HG02642 (cell line): ENCODE results near the gene YRDC.
"Not testable (repeated sequence)": the region's sequence is repeated elsewhere in the genome, so short reads cannot be mapped to it uniquely, and the experiment has no call there.

ENCODE experiments used
- ATAC-seq: cut with Tn5 transposase; IDR thresholded peaks from one replicate; pipeline ENCODE4 v1.9.1; 2021; ENCODE audit warnings: mild to moderate bottlenecking; ENCODE audit not compliant: unreplicated experiment, poor library complexity

YRDC gene

DNA sequence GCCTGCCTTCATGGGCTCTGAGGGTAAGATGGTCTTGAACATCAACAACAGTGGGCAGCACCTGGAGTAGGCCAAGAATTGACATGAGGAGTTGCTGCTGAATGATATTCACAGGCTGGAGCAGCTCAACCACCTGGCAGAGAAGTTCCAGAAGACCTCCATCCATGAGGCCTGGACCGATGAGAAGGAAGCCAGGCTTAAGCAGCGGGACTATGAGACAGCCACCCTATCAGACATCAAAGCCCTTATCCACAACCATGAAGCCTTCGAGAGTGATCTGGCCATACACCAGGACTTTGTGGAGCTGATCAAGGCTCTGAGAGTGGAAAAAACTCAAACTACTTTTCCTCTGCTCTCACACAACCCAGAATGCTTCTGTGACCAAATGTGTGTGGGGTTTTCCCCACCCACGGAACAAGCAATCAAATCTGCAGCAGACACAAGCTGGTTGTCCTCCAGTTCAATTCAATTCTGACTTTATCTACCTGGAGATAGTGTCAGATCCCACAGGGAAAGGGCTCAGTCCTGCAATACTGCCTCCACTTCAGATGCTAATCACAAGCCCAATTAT, 31.0 kb downstream of the YRDC start:
- ATAC-seq: no peak

DNA sequence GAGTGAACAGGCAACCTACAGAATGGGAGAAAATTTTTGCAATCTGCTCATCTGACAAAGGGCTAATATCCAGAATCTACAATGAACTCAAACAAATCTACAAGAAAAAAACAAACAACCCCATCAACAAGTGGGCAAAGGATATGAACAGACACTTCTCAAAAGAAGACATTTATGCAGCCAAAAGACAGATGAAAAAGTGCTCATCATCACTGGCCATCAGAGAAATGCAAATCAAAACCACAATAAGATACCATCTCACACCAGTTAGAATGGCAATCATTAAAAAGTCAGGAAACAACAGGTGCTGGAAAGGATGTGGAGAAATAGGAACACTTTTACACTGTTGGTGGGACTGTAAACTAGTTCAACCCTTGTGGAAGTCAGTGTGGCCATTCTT, 36.6 kb downstream of the YRDC start:
- not testable (repeated sequence) for ATAC-seq

DNA sequence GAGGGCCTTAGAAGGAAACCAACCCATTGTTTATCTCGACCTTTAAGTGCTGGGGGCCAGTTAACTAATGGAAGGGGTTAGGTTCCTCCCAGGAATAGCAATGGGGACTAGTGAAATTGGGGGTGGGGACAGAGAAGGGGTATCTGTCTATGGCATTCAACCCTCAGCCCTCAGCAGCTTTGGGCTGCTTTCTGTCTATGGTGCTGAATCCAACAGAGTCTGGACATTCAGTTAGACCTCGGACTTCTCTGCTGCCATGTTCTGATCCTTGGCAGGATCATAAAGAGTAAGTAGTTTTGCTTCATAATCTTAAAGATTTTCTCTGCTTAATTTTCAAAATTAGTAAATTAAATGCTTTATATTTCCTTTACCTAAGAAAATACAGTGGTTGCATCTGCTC, 40.5 kb downstream of the YRDC start:
- ATAC-seq: no peak

DNA sequence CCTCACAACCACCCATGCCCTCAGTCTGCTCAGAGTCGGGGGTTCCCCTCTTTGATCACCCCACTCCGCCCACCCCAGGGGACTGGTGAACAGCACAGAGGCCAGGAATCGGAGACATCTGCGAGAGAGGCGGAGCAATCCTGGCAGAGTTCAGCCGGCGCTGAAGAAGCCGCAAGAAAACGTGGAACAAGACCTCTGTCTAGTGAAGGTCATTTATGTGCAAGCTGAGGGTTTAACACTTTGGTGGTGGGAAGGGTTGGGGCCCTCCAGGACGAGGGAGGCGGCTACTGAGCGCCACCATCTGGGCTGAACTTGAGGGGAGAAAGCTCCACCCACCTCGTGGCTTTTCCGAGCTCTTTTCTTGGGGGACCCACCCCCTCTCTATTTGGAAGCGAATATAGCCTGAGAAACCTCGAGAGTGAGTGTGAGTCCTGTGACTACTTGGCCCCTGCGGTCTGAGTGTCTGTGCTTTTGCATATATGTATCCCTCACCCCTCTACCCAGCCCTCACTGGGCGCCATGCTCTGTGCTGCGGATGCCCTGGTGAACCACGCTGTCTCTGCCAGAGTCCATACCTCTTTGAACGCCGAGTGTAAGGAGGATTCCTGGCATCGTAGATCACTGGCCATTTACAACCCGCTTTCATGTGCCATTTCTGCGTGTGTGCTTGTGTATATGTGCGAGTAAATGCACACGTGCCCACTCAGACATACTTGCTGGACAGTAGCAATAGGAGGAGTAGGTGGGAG, 41.9 kb downstream of the YRDC start:
- no peak for ATAC-seq

DNA sequence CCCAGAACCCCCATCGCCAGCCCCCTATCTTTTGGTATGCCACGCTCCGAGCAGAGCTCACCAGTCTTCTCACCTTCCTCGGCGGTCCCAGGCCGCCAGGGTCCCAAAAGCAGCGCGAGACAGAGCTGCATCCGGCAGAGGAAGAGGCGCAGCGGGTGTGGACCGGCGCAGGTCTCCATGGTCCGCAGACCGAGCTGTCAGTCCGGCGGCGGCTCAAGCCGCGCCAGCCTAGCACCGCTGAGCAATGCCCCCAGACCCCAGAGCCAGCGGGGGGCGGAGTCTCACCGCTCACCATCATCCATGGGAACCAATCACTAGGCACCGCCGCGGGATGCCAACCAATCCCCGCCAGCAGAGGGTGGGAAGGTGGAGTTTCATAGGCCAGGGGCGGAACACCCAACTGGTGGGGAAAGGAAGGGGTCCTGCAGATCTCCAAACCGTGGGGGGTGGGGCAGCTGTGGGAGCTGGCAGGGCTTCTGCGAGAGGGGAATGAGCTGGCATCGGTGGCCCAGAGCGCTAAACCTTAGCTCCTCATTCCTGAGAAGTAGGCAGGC, 43.0 kb downstream of the YRDC start, which contains the start of gene EPHA10:
EPHA10 (minus strand) TSS at position 233 of the 554 bp plus-strand sequence; CDS start at position 179, 54 bp downstream.
- ATAC-seq: no peak

DNA sequence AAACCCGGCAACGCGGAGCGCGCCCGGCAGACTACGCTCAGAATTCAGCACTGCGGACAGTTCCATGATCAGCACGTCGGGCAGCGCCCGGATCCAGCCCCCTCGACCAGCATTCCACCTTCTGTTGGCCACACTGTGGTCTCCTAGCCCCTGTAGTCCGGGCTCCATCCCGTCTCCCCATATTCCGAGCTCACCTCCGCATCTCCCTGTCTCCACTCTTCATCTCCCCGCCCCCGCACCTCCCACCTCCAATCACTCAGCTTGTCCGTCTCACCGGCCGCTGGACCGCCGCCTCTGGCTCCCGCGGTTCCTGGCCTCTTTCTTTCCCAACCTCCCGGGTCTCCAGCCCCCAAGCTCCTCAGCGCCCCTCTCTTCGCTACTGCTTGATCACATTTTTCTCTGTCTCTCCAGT, 43.6 kb downstream of the YRDC start:
- ATAC-seq: no peak

DNA sequence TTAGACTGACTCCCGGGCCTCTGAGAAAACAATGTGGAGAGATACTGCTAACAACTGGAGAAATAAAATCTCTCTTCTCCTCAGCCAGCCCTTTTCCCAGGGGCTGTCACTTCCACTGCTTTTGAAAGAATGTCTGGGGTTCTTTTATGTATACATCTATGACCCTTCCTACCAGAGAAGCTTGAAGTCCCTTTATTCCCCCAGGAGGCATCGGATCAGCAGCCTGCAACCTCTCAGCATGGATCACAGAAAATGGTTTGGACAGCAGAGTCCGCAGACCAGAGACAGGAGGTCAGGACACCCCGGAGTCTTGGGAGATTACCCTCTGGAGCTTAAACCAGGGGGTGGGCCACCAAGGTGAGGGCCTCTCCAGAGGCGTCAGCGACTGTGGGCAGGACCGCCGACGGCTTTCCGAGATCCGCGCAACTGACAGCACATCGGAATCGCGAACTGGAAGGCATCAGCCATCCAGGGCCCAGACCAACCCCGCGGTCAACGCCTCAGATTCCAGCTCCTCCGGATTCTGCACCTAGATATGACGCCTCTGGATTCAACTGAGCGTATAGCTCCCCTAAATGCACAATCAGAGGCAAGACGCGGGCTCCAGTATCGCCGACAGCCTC, 44.1 kb downstream of the YRDC start:
- no peak for ATAC-seq

DNA sequence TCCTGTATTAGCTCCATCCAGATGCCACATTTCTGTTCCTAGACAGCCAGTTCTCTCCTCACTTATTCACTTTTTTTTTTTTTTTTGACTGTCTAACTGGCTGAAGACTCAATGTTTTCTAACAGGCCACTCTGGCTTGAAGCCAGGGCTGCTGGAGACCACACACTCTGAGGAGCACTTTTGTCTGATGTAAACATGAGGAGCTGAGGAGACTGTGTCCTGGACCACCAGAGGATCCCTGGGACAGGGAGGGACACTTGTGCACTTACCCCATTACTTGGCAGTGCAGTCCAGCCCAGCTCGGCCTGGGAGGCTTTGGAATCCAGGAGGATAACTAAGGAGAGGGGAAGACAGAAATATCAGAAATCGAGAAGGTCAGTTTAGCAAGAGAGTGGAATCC, 45.5 kb downstream of the YRDC start:
- ATAC-seq: no peak

DNA sequence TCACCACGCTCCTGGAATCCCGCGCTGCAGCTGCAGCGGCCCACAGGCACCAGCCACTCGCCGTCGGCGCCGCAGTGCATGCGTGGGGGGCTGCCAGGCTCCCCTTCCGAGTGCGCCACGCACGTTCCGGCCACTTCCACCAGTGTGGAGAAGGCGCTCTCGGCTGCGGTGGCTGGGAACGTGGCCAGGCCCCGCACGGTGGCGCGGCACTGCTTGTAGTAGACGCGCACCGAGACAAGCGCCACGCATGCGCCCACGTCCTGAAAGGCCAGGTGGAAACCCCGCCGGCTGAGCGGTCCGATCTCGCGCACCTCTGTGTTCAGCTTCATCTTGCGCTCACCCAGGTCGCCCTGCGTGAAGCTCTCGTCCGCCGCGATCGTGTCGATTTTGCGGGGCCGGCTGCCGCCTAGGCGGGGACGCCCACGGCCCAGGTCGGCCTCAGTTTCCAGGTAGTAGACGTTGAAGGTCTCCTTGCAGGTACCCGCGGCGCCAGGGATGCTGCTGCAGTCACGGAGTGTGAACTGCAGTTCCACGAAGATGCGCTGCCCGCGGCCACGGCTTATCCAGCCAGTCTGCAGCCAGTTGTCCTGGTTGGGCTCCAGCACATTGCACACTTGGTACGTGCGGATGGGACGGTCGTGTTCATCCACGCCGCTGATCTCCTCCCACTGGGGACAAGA, 46.5 kb downstream of the YRDC start:
- ATAC-seq: no peak

DNA sequence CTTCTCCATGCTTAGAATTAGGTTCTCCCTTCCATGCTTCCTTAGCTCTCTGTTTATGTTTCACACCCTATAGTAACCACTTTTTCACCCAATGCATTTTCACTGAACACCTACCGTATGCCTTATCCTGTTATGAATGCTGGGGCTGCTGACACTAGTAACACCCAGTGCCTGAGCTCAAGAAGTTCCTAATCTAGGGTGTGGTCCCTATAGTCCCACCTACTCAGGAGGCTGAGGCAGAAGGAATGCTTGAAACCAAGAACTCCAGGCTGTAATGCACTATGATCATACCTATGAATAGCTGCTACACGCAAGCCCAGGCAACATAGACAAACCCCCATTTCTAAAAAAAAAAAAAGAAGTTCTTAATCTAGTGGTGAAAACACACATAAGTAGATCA, 48.6 kb downstream of the YRDC start:
- ATAC-seq: no peak

DNA sequence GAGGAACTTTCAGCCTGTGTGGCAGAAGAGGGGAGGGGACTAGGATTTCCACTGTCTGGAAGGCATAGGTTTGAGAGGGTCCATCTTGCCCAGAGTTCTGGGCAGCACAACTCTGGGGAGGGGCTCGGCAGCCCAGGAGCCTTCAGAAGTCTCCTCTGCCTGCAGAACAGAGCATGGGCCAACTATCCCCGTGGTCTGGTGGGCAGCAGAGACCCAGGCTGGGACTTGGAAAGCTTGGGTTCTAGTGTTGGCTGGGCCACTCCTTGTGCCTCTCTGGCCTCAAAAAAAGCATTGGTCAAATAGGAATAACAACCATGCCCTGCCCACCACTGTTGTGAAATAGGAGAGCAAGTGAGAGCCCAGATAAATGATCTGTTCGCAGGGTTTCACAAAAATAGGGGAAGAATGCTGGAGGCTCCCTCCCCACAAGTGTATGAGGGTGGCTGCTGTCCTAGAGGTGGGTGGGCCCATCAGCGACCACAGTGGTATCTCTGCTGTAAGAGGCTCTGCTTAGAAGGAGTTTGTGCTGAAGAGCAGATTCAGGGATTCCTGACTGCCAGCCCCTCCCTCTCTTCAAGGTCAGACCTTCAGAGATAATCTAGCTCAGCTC, 52.0 kb downstream of the YRDC start:
- no peak for ATAC-seq

DNA sequence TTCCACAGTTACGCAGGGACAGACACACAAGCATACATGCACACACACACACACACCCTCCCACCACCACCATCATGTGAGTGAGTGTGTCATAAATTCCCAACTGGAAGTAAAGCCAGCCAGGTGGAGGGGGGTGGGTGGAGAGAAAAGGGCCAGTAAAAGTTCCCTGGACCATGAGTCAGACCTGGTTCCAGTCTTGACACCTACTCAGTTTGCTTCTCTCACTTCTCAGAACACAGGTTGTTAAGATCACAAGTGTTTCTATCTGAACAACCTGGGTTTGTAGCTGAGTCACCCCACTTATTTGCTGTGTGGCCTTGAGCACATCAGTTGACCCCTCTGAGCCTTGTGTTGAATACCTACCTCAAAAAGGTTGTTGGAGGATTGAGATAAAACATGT, 52.7 kb downstream of the YRDC start:
- no peak for ATAC-seq

DNA sequence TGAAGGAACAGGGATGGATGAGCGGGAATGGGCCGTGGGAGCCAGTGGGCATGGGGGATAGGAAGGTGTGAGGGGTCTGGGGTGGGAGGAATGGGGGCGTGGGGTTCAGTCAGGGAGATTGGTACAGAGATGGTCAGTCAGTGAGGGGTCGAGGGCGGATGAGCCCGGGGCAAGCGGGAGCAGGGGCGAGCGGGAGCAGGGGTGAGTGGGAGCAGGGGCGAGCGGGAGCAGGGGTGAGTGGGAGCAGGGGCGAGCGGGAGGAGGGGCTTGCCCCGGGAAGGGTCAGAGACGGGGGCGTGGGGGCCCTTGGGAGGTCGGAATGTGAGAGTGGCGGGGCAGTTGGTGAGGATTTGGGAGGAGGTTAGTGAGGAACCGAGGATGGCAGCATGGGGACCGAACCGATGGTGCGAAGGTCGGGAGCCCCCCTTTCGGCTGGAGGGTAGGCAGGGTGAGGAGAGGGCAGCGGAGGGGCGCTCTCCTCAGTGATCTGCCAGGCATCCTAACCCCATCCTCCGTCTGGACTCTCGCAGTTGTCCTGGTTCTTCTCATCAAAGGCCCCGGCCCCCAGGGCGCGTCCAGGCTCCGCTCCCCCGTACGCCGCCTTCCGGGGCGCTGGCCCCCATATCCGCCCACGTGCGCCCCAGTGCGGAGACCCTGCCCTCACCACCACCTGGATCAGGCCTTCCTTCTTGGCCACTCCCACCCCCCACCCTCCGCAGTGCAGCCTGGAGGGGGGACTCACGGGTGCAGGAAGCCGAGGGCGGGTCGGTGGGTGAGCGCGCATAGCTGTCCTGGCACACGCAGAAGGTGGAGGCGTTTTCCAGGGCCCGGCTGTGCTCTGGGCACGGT, 54.3 kb downstream of the YRDC start:
- ATAC-seq: no peak
